Calu3 (cell line): ENCODE data around the gene LRRC43. TPM values are rescaled to one million over a fixed set of nuclear protein-coding genes. Genes with fewer than 3 reads are reported as not detected.

Experiments
- BruUV-seq: library from RNA; stranded (reverse); fragments of 400-500 nt; replicated peaks from 2 replicates; lab custom pipeline; 2021; lab: Mats Ljungman, UMichigan
- CTCF ChIA-PET: fragments of 300-600 bp; sonication (Branson Sonifier 250); formaldehyde crosslinking; loops from one replicate; lab custom pipeline; 2022; ENCODE audit warnings: antibody characterized with exemption; lab: Charles Lee
- DNase-seq: peaks from one replicate; pipeline ENCODE4 v3.0.0; 2022
- H3K27ac Mint-ChIP-seq: one replicate; pipeline ENCODE4 v1.8.0; 2022; ENCODE audit warnings: mixed read lengths; ENCODE audit not compliant: unreplicated experiment
- H3K27me3 Mint-ChIP-seq: one replicate; pipeline ENCODE4 v1.8.0; 2022; ENCODE audit warnings: mixed read lengths; ENCODE audit not compliant: unreplicated experiment
- H3K36me3 Mint-ChIP-seq: one replicate; pipeline ENCODE4 v1.8.0; 2022; ENCODE audit warnings: mild to moderate bottlenecking, moderate library complexity, mixed read lengths; ENCODE audit not compliant: insufficient read depth, unreplicated experiment
- H3K4me1 Mint-ChIP-seq: one replicate; pipeline ENCODE4 v1.8.0; 2022; ENCODE audit warnings: mild to moderate bottlenecking, low read depth, mixed read lengths; ENCODE audit not compliant: unreplicated experiment
- H3K4me3 Mint-ChIP-seq: one replicate; pipeline ENCODE4 v1.8.0; 2022; ENCODE audit warnings: mild to moderate bottlenecking, low read depth, moderate library complexity, mixed read lengths; ENCODE audit not compliant: unreplicated experiment
- H3K9me3 Mint-ChIP-seq: one replicate; pipeline ENCODE4 v1.8.0; 2022; ENCODE audit warnings: low read depth, mixed read lengths; ENCODE audit not compliant: unreplicated experiment
- CTCF ChIP-seq: fragments of 200-600 bp; IDR thresholded peaks from one replicate; pipeline ENCODE4 v1.8.0; 2022; ENCODE audit warnings: antibody characterized with exemption; ENCODE audit not compliant: unreplicated experiment
- intact Hi-C: fragments of 100-400 bp; cut with micrococcal nuclease; formaldehyde crosslinking; loops from one replicate; pipeline ENCODE4 v1.10.0; 2022; ENCODE audit not compliant: unreplicated experiment
- total RNA-seq: library from RNA; stranded (reverse); gene quantifications from 2 replicates; pipeline ENCODE4 v1.2.3, GENCODE V29; 2022

Gene LRRC43
- total RNA-seq, 1 experiment from 2014 or later: not detected

- no peak for DNase-seq
- CTCF ChIA-PET: no interaction called here
- Mint-ChIP-seq H3K36me3 (peaks cover 83% of the 10 kb centered on the region), H3K27me3 (no peaks in the 10 kb centered on the region), H3K4me3 (no peak overlapping the region), H3K4me1 (no peaks in the 10 kb centered on the region), H3K9me3 (no peaks in the 10 kb centered on the region), H3K27ac (no peak overlapping the region)
- intact Hi-C loops: no loop called here
- no peak for TF ChIP-seq CTCF
- BruUV-seq: no TSS peak
Observed at GRCh38 chr12:122215771-122216170, 32.8 kb downstream of the LRRC43 start.

GRCh38 chr12:122216445-122216844 lies 33.5 kb downstream of the LRRC43 start:
- no peaks in the 10 kb centered on the region for H3K4me1 Mint-ChIP-seq
- CTCF ChIA-PET: no interaction called here
- no peak for TF ChIP-seq CTCF
- no peak overlapping the region for H3K27ac Mint-ChIP-seq
- no peaks in the 10 kb centered on the region for H3K27me3 Mint-ChIP-seq
- no peaks in the 10 kb centered on the region for H3K9me3 Mint-ChIP-seq
- H3K4me3 Mint-ChIP-seq: no peak overlapping the region
- H3K36me3 Mint-ChIP-seq: peaks cover 84% of the 10 kb centered on the region
- no peak for DNase-seq
- intact Hi-C loops: no loop called here
- BruUV-seq: no TSS peak

- no TSS peak for BruUV-seq
- peaks cover 50% of the 10 kb centered on the region for H3K36me3 Mint-ChIP-seq
- peak; percentile 100 for DNase-seq
- H3K27ac Mint-ChIP-seq: peak within 1 kb of the TSS; percentile 97
- no peaks in the 10 kb centered on the region for H3K27me3 Mint-ChIP-seq
- CTCF ChIA-PET: interaction anchor here (0.6 to 0.7 kb wide), 3 partner anchors 235 to 1923 kb away, joined by 3 to 8 read pairs (median 4); partner anchors contain the start of gene SIRT4
- H3K9me3 Mint-ChIP-seq: no peaks in the 10 kb centered on the region
- peaks cover 15% of the 10 kb centered on the region for H3K4me1 Mint-ChIP-seq
- intact Hi-C loops: no loop called here
- H3K4me3 Mint-ChIP-seq: peak within 1 kb of the TSS; percentile 99
- TF ChIP-seq CTCF: no peak
Observed at GRCh38 chr12:122225683-122226365, 42.9 kb downstream of the LRRC43 start, which contains the start of gene DIABLO. Gene DIABLO (minus strand): TSS chr12:122226052. CDS start chr12:122226014, 38 bp downstream.

GRCh38 chr12:122226366-122227125 lies 43.6 kb downstream of the LRRC43 start:
- no peak for TF ChIP-seq CTCF
- Mint-ChIP-seq H3K27ac (no peak overlapping the region), H3K9me3 (no peaks in the 10 kb centered on the region), H3K27me3 (no peaks in the 10 kb centered on the region), H3K4me1 (peaks cover 15% of the 10 kb centered on the region), H3K4me3 (peak overlapping the region; percentile 99), H3K36me3 (peaks cover 44% of the 10 kb centered on the region)
- CTCF ChIA-PET: interaction anchor here (0.6 to 0.7 kb wide), 3 partner anchors 235 to 1924 kb away, joined by 3 to 8 read pairs (median 4); partner anchors contain the start of gene SIRT4
- intact Hi-C loops: no loop called here
- BruUV-seq: no TSS peak
- DNase-seq: no peak
